OCI-LY1 (cell line): ENCODE measurements around the gene SLC37A4.

Experiments used
- H2AFZ ChIP-seq: fragments of 200-600 bp; sonication (generic), shearing (Covaris generic); 2 replicates; pipeline ENCODE4 v1.6.0; 2014; ENCODE audit warnings: antibody characterized with exemption, mild to moderate bottlenecking, low read length
- H3F3A ChIP-seq: fragments of 200-600 bp; sonication (generic), shearing (Covaris generic); 2 replicates; pipeline ENCODE4 v1.6.0; 2014; ENCODE audit warnings: mild to moderate bottlenecking, antibody characterized with exemption, low read length, moderate library complexity; ENCODE audit not compliant: insufficient read depth
- H3K27ac ChIP-seq: fragments of 200-600 bp; sonication (generic); 2 replicates; pipeline ENCODE4 v1.5.1; 2014; ENCODE audit warnings: low read length, mixed run types, mild to moderate bottlenecking, low read depth; ENCODE audit not compliant: poor library complexity, severe bottlenecking
- H3K27me3 ChIP-seq: fragments of 200-600 bp; sonication (generic); 2 replicates; pipeline ENCODE4 v1.6.0; 2014; ENCODE audit warnings: antibody characterized with exemption, mild to moderate bottlenecking, low read length, moderate library complexity; ENCODE audit not compliant: insufficient read depth
- H3K36me3 ChIP-seq: fragments of 200-600 bp; sonication (generic); 2 replicates; pipeline ENCODE4 v1.6.1; 2014; ENCODE audit warnings: mild to moderate bottlenecking, antibody characterized with exemption, low read length, moderate library complexity, mixed read lengths; ENCODE audit not compliant: insufficient read depth
- H3K4me1 ChIP-seq: fragments of 200-600 bp; sonication (generic); 2 replicates; pipeline ENCODE4 v1.5.1; 2014; ENCODE audit warnings: mild to moderate bottlenecking, low read length, moderate library complexity; ENCODE audit not compliant: insufficient read depth, severe bottlenecking
- H3K4me2 ChIP-seq: fragments of 200-600 bp; sonication (generic), shearing (Covaris generic); 2 replicates; pipeline ENCODE4 v1.6.1; 2014; ENCODE audit warnings: low read length
- H3K4me3 ChIP-seq: fragments of 200-600 bp; sonication (generic); 2 replicates; pipeline ENCODE4 v1.5.1; 2014; ENCODE audit warnings: low read length, low read depth, mild to moderate bottlenecking, mixed read lengths; ENCODE audit not compliant: poor library complexity, severe bottlenecking
- H3K79me2 ChIP-seq: fragments of 200-600 bp; shearing (Covaris generic); 2 replicates; pipeline ENCODE4 v1.6.1; 2016; ENCODE audit warnings: mixed run types, low read length, mixed read lengths; ENCODE audit not compliant: insufficient read depth
- H3K9ac ChIP-seq: fragments of 200-600 bp; sonication (generic), shearing (Covaris generic); 2 replicates; pipeline ENCODE4 v1.6.1; 2014; ENCODE audit warnings: mild to moderate bottlenecking, low read length, mixed read lengths
- H3K9me2 ChIP-seq: fragments of 200-600 bp; sonication (generic), shearing (Covaris generic); 2 replicates; pipeline ENCODE4 v1.6.1; 2014; ENCODE audit warnings: low read depth, mild to moderate bottlenecking, low read length, mixed read lengths
- H3K9me3 ChIP-seq: fragments of 200-600 bp; shearing (Covaris generic); 2 replicates; pipeline ENCODE4 v1.6.1; 2014; ENCODE audit warnings: low read length, mixed read lengths
- H4K20me1 ChIP-seq: fragments of 200-600 bp; sonication (generic), shearing (Covaris generic); 2 replicates; pipeline ENCODE4 v1.6.0; 2016; ENCODE audit warnings: mild to moderate bottlenecking, low read length; ENCODE audit not compliant: insufficient read depth
- EZH2 ChIP-seq: fragments of 200-600 bp; sonication (generic), shearing (Covaris generic); IDR thresholded peaks from 2 replicates; pipeline ENCODE4 v1.8.0; 2017; ENCODE audit warnings: borderline replicate concordance, mixed run types, mild to moderate bottlenecking, antibody characterized with exemption, low read length, moderate library complexity, mixed read lengths
- TF ChIP-seq, protein P1 (sequence below): fragments of 200-600 bp; sonication (generic), shearing (Covaris generic); IDR thresholded peaks from 2 replicates; pipeline ENCODE4 v1.5.1; 2017; ENCODE audit warnings: mild to moderate bottlenecking, antibody characterized with exemption, low read length, moderate library complexity, mixed read lengths

SLC37A4 gene

DNA sequence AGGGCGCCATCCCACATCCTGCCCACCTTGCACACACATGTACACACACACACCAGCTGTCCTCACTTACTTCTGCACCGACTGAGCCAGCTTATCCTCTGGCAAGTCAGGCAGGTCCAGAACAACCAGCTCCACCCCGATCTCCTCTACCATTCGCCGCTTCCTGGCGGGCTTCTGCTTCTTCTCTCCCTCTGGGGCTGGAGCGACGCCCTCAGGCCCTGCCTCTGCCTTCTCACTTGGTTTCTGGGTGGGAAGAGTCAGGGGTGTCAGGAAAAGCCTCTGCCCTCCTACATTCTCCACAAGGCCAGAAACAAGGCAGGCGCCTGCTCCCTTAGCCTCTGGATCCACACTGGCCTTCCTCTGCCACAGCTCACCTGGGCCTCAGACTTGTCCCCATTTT is 18.0 kb upstream of the SLC37A4 start:
- Histone ChIP-seq H3K27me3 (no peaks in the 10 kb centered on the region), H3K9me3 (no peaks in the 10 kb centered on the region), H3K36me3 (peaks cover 88% of the 10 kb centered on the region), H3K27ac (no peak overlapping the region), H3K9me2 (no peaks in the 10 kb centered on the region), H4K20me1 (no peaks in the 10 kb centered on the region), H3K4me3 (no peak overlapping the region), H3K9ac (no peak overlapping the region), H3K4me1 (no peaks in the 10 kb centered on the region), H3K4me2 (no peak overlapping the region), H3K79me2 (no peaks in the 10 kb centered on the region), H3F3A (no peaks in the 10 kb centered on the region), H2AFZ (no peak overlapping the region)
- TF ChIP-seq EZH2 = no peak
- TF ChIP-seq, protein P1, sequence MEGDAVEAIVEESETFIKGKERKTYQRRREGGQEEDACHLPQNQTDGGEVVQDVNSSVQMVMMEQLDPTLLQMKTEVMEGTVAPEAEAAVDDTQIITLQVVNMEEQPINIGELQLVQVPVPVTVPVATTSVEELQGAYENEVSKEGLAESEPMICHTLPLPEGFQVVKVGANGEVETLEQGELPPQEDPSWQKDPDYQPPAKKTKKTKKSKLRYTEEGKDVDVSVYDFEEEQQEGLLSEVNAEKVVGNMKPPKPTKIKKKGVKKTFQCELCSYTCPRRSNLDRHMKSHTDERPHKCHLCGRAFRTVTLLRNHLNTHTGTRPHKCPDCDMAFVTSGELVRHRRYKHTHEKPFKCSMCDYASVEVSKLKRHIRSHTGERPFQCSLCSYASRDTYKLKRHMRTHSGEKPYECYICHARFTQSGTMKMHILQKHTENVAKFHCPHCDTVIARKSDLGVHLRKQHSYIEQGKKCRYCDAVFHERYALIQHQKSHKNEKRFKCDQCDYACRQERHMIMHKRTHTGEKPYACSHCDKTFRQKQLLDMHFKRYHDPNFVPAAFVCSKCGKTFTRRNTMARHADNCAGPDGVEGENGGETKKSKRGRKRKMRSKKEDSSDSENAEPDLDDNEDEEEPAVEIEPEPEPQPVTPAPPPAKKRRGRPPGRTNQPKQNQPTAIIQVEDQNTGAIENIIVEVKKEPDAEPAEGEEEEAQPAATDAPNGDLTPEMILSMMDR = no peak

DNA sequence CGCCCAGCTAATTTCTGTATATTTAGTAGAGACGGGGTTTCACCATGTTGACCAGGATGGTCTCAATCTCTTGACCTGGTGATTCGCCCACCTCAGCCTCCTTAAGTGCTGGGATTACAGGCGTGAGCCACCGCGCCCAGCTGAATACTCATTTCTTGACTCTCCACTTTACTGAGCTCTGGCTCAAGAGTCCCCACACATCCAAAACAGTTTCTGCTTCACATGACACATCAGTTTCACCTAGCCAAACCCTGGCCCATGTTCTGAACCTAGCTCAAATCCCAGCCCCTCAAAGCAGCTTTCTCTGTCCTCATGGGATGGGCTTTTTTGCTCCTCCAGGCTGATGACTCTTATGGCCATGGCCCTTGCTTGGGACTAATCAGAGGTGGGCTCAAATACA is 16.5 kb upstream of the SLC37A4 start:
- H3K9me3 ChIP-seq = no peaks in the 10 kb centered on the region
- TF ChIP-seq, protein P1 = no peak
- no peak for TF ChIP-seq EZH2

DNA sequence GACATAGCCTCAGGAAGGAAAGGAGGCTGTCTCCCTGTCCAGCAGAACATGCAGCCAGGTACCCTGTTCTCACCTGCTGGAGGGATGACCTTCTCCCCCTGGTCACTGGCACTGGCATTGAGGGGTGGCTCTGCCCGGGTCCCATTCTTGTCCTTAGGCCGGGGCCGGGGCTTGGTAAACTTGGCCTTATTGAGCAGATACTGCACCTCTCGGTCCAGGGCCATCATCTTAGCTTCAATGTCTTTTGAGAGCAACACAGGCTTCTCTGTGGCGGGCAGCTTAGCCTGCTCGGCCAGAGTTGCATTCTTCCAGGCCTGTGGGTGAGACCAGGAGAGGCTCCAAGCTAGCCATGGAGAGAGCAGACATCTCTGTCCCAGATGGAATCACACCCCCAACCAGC is 15.8 kb upstream of the SLC37A4 start:
- no peaks in the 10 kb centered on the region for H3K4me1 ChIP-seq
- H3K4me2 ChIP-seq = no peak overlapping the region
- no peaks in the 10 kb centered on the region for H4K20me1 ChIP-seq
- peaks cover 66% of the 10 kb centered on the region for H3K36me3 ChIP-seq
- H2AFZ ChIP-seq = no peak overlapping the region
- H3K9me2 ChIP-seq = no peaks in the 10 kb centered on the region
- TF ChIP-seq, protein P1 = no peak
- no peak for TF ChIP-seq EZH2
- no peaks in the 10 kb centered on the region for H3K79me2 ChIP-seq
- H3F3A ChIP-seq = no peaks in the 10 kb centered on the region
- no peak overlapping the region for H3K4me3 ChIP-seq
- H3K27ac ChIP-seq = no peak overlapping the region
- no peaks in the 10 kb centered on the region for H3K27me3 ChIP-seq
- H3K9ac ChIP-seq = no peak overlapping the region
- no peaks in the 10 kb centered on the region for H3K9me3 ChIP-seq

More for the DNA sequence above, 16.5 kb upstream of the SLC37A4 start:
- H3K36me3 ChIP-seq = peaks cover 73% of the 10 kb centered on the region
- H3K79me2 ChIP-seq = no peaks in the 10 kb centered on the region
- no peaks in the 10 kb centered on the region for H3K9me2 ChIP-seq
- H3K27ac ChIP-seq = no peak overlapping the region
- H3K4me2 ChIP-seq = no peak overlapping the region
- no peak overlapping the region for H3K4me3 ChIP-seq
- H2AFZ ChIP-seq = no peak overlapping the region
- no peaks in the 10 kb centered on the region for H3F3A ChIP-seq
- H4K20me1 ChIP-seq = no peaks in the 10 kb centered on the region
- no peak overlapping the region for H3K9ac ChIP-seq
- no peaks in the 10 kb centered on the region for H3K4me1 ChIP-seq
- no peaks in the 10 kb centered on the region for H3K27me3 ChIP-seq
